HAP-1 (cell line): Measurements from ENCODE around the gene ZMYND10.

Experiments
- DNase-seq, 2 experiments: peaks; one replicate each; pipeline ENCODE4 v3.0.0-alpha.2; 2016 to 2020; ENCODE audit warnings: low spot score in 2 of 2
- H3K27me3 ChIP-seq: fragments of 250-450 bp; sonication (Bioruptor Pico); 2 replicates; pipeline ENCODE4 v1.5.1; 2020; ENCODE audit warnings: low read depth, mild to moderate bottlenecking, moderate library complexity
- H3K36me3 ChIP-seq: fragments of 250-450 bp; sonication (Bioruptor Pico); replicated peaks from 2 replicates; pipeline ENCODE4 v1.5.1; 2020; ENCODE audit warnings: mild to moderate bottlenecking
- H3K4me1 ChIP-seq: fragments of 250-450 bp; sonication (Bioruptor Pico); 2 replicates; pipeline ENCODE4 v1.5.1; 2020; ENCODE audit warnings: mild to moderate bottlenecking
- H3K4me3 ChIP-seq: fragments of 250-450 bp; sonication (Bioruptor Pico); 2 replicates; pipeline ENCODE4 v1.5.1; 2020; ENCODE audit warnings: mild to moderate bottlenecking, moderate library complexity
- H3K9me3 ChIP-seq: fragments of 250-450 bp; sonication (Bioruptor Pico); 2 replicates; pipeline ENCODE4 v1.5.1; 2020; ENCODE audit warnings: mild to moderate bottlenecking, moderate library complexity
- in situ Hi-C: fragments of 300-500 bp; cut with MboI; formaldehyde crosslinking; loops from 3 replicates; pipeline ENCODE4 v1.14.3; 2020; ENCODE audit warnings: low sequenced_read_pairs, inconsistent platforms, mixed read lengths

The ZMYND10 gene

GRCh38 chr3:50350213-50350526, 4.6 kb upstream of the ZMYND10 start:
- Histone ChIP-seq H3K27me3 (no peaks in the 10 kb centered on the region), H3K4me3 (peak overlapping the region; percentile 90), H3K36me3 (peaks cover 39% of the 10 kb centered on the region), H3K9me3 (no peaks in the 10 kb centered on the region), H3K4me1 (peaks cover 9% of the 10 kb centered on the region)
- in situ Hi-C loops: loop anchor here (10.0 kb wide), 1 partner anchor 1035 kb away; the partner anchor contains the start of gene MANF
- no peak for DNase-seq

DNA sequence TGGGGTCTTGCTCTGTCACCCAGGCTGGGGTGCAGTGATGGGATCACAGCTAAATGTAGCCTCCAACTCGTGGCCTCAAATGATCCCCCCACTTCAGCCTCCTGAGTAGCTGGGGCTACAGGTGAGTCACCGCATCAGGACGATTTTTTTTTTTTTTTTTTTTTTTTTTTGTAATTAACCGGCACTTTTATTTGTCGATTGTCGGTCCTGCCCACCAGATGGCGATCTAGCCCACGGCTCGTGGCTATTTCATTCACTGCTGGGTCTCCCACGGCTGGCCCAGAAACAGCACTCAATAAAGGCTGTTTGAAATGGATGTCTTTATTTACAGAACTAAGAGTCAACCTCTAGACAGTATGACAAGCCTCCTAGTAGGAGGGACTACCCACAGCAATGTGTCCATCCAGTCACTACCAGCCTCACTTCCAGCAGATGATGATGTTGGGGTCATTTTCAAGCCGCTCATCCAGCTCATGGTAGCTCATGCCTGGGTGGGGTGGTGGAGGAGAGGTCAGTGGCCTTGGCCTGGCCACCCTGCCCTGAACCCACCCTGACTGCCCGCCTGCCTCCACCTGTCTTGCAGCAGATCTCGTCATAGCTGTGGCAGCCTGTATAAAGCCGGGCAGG, 1.8 kb upstream of the ZMYND10 start:
- in situ Hi-C loops: loop anchor here (5.0 kb wide), 1 partner anchor 200 kb away; no protein-coding TSS in a partner anchor
- Histone ChIP-seq H3K27me3 (no peaks in the 10 kb centered on the region), H3K4me1 (peaks cover 9% of the 10 kb centered on the region), H3K36me3 (peaks cover 21% of the 10 kb centered on the region), H3K4me3 (no peak overlapping the region), H3K9me3 (no peaks in the 10 kb centered on the region)
- DNase-seq: peak; percentile 57 to 83

DNA sequence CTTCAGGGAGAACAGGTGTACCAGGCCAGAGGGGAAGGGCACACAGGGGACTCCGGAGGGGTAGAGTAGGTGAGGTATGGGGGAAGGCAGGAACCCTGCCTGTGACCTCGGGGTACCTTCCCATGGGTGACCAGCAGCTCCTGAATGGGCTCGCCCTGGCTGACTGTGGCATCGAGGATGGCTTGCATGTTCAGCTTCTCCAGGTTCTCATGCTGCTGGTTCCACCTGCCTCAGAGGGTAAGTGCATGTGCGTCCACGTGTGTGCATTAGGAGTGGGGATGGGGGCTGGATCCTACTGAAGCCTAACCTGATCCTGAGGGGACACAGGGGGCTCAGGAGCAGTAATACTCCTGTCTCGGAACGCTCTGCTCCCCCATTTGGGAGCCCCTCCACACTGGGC, 524 bp downstream of the ZMYND10 start:
- Histone ChIP-seq H3K4me1 (peaks cover 3% of the 10 kb centered on the region), H3K9me3 (no peaks in the 10 kb centered on the region), H3K36me3 (peaks cover 18% of the 10 kb centered on the region), H3K4me3 (no peak overlapping the region), H3K27me3 (no peaks in the 10 kb centered on the region)
- DNase-seq: peak in 1 of 2 experiments; percentile 7
- in situ Hi-C loops: loop anchor here (5.0 kb wide), 1 partner anchor 202 kb away; no protein-coding TSS in a partner anchor

- H3K27me3 ChIP-seq: no peaks in the 10 kb centered on the region
- peaks cover 9% of the 10 kb centered on the region for H3K4me1 ChIP-seq
- in situ Hi-C loops: no loop called here
- H3K9me3 ChIP-seq: no peaks in the 10 kb centered on the region
- DNase-seq: peak in 1 of 2 experiments; percentile 19
- no peak overlapping the region for H3K4me3 ChIP-seq
- peaks cover 7% of the 10 kb centered on the region for H3K36me3 ChIP-seq
Measured at GRCh38 chr3:50342813-50343633, 2.5 kb downstream of the ZMYND10 start.

- Histone ChIP-seq H3K36me3 (no peaks in the 10 kb centered on the region), H3K4me1 (peaks cover 13% of the 10 kb centered on the region), H3K27me3 (no peaks in the 10 kb centered on the region), H3K9me3 (no peaks in the 10 kb centered on the region), H3K4me3 (no peak overlapping the region)
- DNase-seq: no peak
- in situ Hi-C loops: no loop called here
Measured at GRCh38 chr3:50341996-50342650, 3.4 kb downstream of the ZMYND10 start.

- Histone ChIP-seq H3K4me3 (no peak overlapping the region), H3K9me3 (no peaks in the 10 kb centered on the region), H3K36me3 (peaks cover 5% of the 10 kb centered on the region; the same call in 1 of the 2 replicates), H3K27me3 (no peaks in the 10 kb centered on the region), H3K4me1 (peaks cover 13% of the 10 kb centered on the region)
- in situ Hi-C loops: no loop called here
- DNase-seq: peak in 1 of 2 experiments; percentile 6
Measured at GRCh38 chr3:50341537-50341936, 4.0 kb downstream of the ZMYND10 start.

GRCh38 chr3:50340448-50341329, 4.8 kb downstream of the ZMYND10 start, which contains the start of gene RASSF1:
Gene RASSF1 (minus strand): TSS chr3:50340836. CDS start chr3:50340805, 31 bp downstream.
- Histone ChIP-seq H3K4me3 (no peak within 1 kb of the TSS; the same call in 1 of the 2 replicates), H3K27me3 (no peaks in the 10 kb centered on the region), H3K36me3 (peaks cover 11% of the 10 kb centered on the region; the same call in 1 of the 2 replicates), H3K4me1 (peaks cover 16% of the 10 kb centered on the region), H3K9me3 (no peaks in the 10 kb centered on the region)
- in situ Hi-C loops: no loop called here
- DNase-seq: peak in 1 of 2 experiments; percentile 31

- DNase-seq: no peak
- Histone ChIP-seq H3K36me3 (peaks cover 11% of the 10 kb centered on the region; the same call in 1 of the 2 replicates), H3K4me1 (peaks cover 22% of the 10 kb centered on the region), H3K27me3 (no peaks in the 10 kb centered on the region), H3K4me3 (no peak overlapping the region; the same call in 1 of the 2 replicates), H3K9me3 (no peaks in the 10 kb centered on the region)
- in situ Hi-C loops: no loop called here
Measured at GRCh38 chr3:50340147-50340447, 5.4 kb downstream of the ZMYND10 start.

GRCh38 chr3:50339485-50340146, 5.9 kb downstream of the ZMYND10 start:
- Histone ChIP-seq H3K9me3 (no peaks in the 10 kb centered on the region), H3K4me3 (no peak overlapping the region; the same call in 1 of the 2 replicates), H3K4me1 (peaks cover 24% of the 10 kb centered on the region), H3K27me3 (no peaks in the 10 kb centered on the region), H3K36me3 (peaks cover 12% of the 10 kb centered on the region; the same call in 1 of the 2 replicates)
- in situ Hi-C loops: no loop called here
- no peak for DNase-seq

DNA sequence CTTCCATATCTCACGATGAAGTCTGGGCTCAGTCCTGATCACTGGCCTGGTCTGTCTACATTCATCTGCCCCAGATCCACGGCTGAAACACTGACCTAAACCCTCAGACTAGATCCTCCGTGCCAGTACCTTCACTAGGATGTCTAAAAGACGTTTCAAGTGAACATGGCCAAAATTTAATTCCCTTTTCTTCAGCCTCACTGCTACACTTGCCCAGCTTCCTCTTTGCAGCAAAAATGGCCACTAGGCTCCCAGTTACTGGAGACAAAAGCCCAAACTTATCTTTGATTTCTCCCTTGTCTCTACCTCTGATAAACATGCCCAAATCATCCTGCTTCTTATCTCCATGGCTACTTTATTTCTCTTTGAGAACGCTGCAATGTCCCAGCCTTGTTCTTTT, 6.6 kb downstream of the ZMYND10 start:
- Histone ChIP-seq H3K4me1 (peaks cover 24% of the 10 kb centered on the region), H3K9me3 (no peaks in the 10 kb centered on the region), H3K36me3 (peaks cover 18% of the 10 kb centered on the region), H3K4me3 (no peak overlapping the region), H3K27me3 (no peaks in the 10 kb centered on the region)
- no peak for DNase-seq
- in situ Hi-C loops: no loop called here

- peak; percentile 97 to 100 for DNase-seq
- Histone ChIP-seq H3K4me1 (peaks cover 24% of the 10 kb centered on the region), H3K27me3 (no peaks in the 10 kb centered on the region), H3K4me3 (peak overlapping the region; percentile 87), H3K9me3 (no peaks in the 10 kb centered on the region), H3K36me3 (peaks cover 23% of the 10 kb centered on the region)
- in situ Hi-C loops: no loop called here
Measured at GRCh38 chr3:50337175-50337861, 8.2 kb downstream of the ZMYND10 start.

DNA sequence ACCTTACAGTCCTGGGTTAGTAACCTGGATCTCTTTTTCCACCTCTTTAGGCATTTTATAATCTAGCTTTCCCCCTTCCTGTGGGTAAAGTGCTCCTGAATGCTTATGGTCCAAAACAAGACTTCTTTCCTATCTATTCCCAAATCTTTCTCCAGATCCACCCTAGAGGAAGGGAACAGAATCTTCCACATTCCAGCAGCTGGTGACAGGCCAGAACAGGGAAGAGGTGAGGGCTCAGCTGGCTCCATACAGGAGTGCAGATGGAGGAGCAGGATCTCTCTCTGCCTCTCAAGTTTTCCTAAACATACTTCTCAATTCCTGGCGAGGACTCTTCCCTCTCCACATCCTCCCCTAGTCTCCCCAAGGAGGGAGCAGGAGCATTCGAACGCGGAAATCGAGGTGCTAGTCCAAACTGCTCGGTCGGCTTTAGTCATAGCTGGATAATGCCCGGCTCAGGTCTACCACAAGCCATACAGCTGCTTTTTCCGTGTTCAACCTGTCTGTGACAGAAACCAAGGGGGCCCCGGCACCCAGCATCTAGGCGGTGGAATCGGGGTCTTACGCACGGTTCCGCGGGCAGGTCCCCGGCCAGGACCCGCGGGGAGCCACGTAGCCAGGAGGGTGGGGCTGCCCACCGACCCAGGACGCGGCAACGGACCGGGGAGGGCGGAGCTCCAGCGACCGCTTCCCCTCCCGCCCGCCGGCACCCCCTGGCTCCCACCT, 8.9 kb downstream of the ZMYND10 start:
- Histone ChIP-seq H3K27me3 (no peaks in the 10 kb centered on the region), H3K9me3 (no peaks in the 10 kb centered on the region), H3K4me1 (peaks cover 24% of the 10 kb centered on the region), H3K4me3 (peak overlapping the region; percentile 87), H3K36me3 (peaks cover 30% of the 10 kb centered on the region)
- DNase-seq: peak; percentile 21 to 38
- in situ Hi-C loops: no loop called here
